Diencephalon (tissue), 1 donor: ENCODE measurements around the gene TCAF1. TPM values are rescaled to one million over a fixed set of nuclear protein-coding genes. Genes with fewer than 3 reads are reported as not detected.

Experiments
- total RNA-seq: library from RNA; depleted of rRNA; stranded (reverse); fragments of >200 nt; gene quantifications from one replicate; pipeline ENCODE4 v1.2.3, GENCODE V29; 2014

Gene TCAF1
- total RNA-seq = 180 TPM

DNA sequence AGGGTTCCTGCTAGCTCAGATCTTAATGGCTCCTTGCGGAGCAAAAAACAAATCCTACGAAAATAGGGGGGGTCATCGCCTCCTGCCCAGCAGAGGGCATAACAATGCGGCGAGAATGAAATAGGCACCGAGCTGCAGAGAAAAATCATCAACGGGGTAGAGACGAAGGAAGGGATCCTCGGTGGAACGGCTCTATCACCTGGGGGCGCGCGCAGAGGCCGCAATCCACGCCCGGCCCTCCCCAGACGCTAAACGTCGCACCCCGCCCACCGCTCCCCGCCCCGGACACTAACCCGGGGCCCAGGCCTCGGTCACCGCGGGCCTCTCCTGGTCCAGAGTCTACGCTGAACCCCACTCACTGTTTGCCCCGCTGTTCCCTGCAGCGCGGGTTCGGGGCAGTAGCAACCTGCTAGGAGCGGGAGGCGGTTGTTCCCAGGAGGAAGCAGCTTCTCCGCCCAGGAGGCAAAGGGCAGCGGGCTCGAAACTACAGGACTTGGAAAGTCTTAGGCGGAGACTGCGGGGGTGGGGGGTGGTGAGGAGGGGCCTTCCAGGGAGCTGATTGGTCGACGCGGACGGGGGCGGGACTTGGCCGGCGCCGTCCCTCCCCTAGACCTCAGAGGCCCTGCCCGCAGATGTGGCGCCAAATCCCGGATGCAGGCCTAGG, at the start of gene TCAF1:
Gene TCAF1 (minus strand): TSS at position 509 of the 664 bp plus-strand sequence. CDS start 25,568 bp downstream, outside the sequence.

DNA sequence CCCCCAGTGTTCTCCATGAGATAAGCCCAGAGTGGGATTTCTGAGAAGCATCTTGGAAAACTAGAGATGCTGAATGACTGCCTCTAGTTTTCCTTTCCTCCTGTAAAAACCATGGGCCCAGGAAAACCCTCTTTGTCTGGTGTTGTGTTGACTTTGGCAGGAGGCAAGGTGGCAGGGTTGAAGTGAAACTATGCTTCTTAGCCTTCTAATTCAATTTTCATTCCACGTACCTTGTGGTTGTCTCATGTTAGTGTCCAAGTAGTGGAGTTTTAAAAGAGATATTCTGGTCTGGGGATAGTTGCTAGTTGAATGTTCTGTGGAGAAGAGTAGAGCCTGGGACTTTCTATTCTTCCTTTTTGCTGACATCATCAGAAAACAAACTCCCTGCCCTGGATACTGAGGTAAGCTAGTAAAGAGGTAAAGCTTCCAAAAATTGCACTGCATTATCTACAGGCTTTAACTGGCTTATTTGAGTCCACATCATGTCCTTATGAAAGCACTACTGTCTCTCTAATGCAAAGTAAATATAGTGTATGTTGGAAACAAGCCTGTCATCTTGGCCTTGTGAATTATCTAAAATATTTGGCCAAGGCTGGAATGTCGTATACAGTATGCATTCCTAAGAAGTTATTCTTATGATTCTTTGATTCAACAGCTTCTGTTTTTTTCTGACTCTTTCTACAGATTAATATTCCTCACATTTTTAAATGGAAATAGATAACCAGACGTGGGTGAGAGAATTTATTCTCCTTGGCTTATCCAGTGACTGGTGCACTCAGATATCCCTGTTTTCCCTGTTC, 32.8 kb upstream of the TCAF1 start, which contains the start of gene OR2F2:
Gene OR2F2 (plus strand): TSS at position 708 of the 800 bp plus-strand sequence. CDS start 0 bp downstream, at position 708.

Other genes with a start within 250 kb of the TCAF1 start
- gene CTAGE6, start 144.5 kb downstream of the TCAF1 start, total RNA-seq = not detected
- gene OR2F2, start 33.1 kb upstream of the TCAF1 start, total RNA-seq = not detected
- gene OR2F1, start 52.7 kb upstream of the TCAF1 start, total RNA-seq = not detected
- not detected for gene OR6B1, start 98.1 kb upstream of the TCAF1 start, total RNA-seq
- gene OR2A5, start 146.8 kb upstream of the TCAF1 start, total RNA-seq = not detected
- gene OR2A25, start 167.6 kb upstream of the TCAF1 start, total RNA-seq = not detected
- gene OR2A12, start 184.1 kb upstream of the TCAF1 start, total RNA-seq = not detected
- gene OR2A2, start 207.4 kb upstream of the TCAF1 start, total RNA-seq = not detected
- gene OR2A14, start 221.0 kb upstream of the TCAF1 start, total RNA-seq = not detected